GM18517 (cell line): ENCODE results near the gene SNAPC4.

Source experiments
- ATAC-seq: cut with Tn5 transposase; IDR thresholded peaks from one replicate; pipeline ENCODE4 v1.9.1; 2021; ENCODE audit warnings: mild to moderate bottlenecking, moderate library complexity; ENCODE audit not compliant: unreplicated experiment

The SNAPC4 gene

DNA sequence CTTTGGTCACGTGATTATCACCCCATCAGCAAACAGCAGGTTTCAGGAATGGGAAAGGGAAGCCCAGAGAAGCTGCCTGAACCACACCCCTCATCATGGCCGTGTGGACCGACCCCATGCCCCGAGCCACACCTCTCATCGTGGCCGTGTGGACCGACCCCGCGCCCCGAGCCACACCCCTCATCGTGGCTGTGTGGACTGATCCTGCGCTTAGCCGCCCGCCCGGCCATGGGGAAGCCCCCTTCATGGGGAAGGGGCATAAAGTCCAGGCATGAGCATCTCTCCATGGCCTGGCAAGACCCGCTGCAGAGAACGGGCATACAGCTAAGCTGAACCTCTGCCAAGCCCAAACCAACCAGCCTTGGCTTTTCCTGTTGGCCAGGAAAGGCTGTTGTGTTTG, 6.4 kb downstream of the SNAPC4 start:
- no peak for ATAC-seq

DNA sequence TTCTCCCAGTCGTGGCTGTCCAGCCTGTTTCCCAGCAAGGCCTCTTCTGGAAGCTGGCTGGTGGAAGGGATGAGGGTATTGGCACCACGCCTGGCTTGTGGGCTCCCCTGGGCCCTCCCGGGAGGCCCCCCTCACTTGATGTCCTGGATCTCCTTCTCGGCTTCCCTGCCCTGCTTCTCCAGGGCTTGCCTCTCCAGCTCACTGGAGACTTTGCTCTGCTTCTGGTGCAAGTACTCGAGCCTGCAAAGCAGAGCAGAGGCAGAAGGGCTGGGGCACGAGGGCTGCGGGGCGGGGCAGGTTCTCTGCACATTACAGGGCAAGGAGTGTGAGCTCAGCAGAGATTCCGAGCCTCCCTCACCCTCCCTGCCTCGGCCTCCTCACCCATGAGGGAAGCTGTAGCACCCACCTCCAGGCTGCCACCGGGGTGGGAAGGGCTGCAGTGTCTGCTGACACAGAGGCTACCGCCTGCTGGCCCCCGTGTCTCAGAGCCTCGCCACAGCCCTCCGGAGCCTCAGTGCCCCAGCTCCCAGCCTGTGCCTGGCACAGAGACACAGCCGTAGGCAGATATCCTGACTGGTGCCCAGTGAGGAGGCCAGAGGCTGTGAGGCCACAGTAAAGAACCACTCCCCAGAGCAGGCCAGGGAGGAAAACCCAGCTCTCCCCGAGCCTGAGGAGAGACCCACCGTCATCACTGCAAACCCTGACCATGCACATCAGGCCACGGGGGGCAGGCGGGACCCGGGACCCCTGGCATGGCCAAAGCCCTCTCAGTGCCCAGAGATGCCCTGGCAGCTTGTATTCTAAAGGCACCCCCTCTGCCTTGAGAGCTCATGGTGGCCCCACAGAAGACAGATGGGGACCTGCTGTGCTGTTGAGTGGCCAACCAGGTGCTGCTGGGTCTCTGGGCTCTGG, 7.2 kb downstream of the SNAPC4 start:
- no peak for ATAC-seq

GRCh38 chr9:136391737-136392537, 8.0 kb downstream of the SNAPC4 start:
- ATAC-seq = no peak

DNA sequence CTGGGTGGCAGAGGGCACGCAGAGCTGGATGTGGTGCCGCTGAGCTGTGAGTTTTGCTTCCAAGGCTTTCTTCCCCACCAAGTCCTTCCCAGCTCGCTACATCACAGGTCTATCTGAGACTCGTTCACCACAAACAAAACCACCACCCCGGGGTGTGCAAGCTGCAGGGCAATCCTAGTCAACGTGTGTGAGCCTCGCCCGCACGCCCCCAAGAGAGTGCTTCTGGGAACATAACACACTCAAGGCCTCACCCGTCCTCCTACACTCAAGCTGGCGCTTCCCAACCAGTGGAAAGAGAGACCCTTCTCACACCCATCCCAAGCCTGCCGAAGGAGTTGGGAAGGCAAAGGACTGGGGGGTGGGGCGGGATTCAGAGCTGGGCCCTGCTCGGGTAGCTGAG, 10.6 kb downstream of the SNAPC4 start:
- no peak for ATAC-seq

GRCh38 chr9:136387217-136387616, 12.8 kb downstream of the SNAPC4 start:
- ATAC-seq = no peak

DNA sequence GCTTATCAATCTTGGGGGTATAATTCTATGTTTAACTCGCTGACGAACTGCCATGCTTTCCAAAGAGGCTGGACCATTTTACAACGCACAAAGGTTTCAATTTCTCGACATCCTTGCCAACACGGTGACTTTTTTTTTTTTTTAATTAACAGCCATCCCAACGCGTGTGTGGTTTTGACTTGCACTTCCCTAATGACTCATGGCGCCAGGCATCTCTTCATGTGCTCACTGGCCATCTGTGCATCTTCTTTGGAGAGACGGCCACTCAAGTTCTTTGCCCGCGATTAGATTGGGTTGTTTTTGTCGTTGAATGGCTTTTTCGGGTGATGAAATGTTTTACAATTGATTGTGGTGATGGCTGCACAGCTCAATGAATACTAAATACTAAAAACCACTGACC, 14.0 kb downstream of the SNAPC4 start:
- no peak for ATAC-seq

DNA sequence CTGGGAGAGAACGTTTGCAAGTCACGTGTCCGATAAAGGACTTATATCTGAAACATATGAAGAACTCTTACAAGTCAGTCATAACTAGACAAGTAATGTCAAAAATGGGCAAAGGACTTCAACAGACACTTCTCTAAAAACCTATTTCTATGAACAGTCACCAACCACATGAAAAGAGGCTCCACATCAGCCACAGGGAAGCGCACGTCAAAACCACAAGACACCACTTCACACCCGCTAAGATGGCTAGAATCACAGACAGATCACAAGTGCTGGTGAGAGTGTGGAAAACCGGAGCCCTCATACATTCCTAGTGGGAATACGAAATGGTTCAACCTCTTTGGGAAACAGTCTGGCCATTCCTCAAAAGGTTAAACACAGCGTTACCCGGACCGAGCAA, 15.0 kb downstream of the SNAPC4 start:
- ATAC-seq = no peak

- no peak for ATAC-seq
Measured at GRCh38 chr9:136383436-136383835, 16.5 kb downstream of the SNAPC4 start.

- ATAC-seq = no peak
Measured at GRCh38 chr9:136381966-136382513, 17.9 kb downstream of the SNAPC4 start.

- ATAC-seq = no peak
Measured at GRCh38 chr9:136381311-136381710, 18.7 kb downstream of the SNAPC4 start.

DNA sequence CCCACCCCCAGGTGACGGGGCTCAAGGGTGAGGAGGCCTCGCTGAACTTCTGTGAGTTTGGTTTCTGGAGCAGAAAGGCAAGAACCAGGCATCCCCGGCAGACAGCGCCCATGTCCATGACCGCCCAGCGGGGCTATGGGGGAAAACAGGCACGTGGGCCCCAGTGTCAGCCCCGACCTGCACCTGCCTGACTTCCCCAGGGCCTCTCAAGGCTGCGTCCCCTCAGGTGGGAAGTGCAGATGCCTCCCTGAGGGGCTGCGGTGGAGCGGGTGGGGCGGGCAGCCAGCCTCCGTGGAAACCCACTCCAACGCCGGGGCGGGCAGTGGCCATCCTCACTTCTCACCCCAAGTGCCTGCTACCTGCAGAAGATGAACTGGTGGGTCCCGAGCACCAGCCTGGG, 19.6 kb downstream of the SNAPC4 start:
- no peak for ATAC-seq

GRCh38 chr9:136379891-136380290, 20.1 kb downstream of the SNAPC4 start:
- ATAC-seq = no peak

DNA sequence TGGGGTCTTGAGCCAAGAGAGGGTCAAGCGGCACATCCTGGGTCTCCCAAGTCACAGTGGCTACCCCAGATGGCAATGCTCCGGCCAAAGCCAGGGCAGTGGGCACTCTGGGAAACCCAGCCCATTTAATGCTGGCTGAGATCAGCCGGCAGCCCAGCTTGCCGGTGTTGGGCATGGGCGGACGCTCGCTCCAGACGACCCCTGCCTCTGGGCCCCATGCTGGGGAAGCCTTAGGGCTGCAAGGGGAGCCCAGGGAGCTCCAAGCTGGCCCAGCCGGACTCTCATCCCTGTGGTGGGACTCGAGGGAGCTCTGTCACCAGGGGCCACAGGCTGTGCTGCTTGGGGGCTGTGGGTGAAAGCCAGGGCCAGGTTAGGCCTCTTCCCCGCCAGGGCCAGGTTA, 20.6 kb downstream of the SNAPC4 start:
- ATAC-seq = no peak

DNA sequence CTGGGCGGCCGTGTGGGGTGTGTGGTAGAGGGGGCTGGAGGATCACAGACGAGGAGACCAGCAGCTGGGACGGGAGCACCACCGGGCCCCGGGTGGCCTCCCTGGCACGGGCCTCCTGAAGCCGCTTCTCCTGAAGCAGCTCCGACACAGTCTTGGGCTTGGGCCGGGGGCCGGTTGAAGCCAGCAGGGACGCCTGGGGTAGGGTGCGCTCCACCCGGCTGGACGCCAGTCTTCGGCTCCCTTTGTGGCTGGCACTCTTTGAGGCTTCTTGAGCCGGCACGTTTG, 21.0 kb downstream of the SNAPC4 start:
- no peak for ATAC-seq

- ATAC-seq = no peak
Measured at GRCh38 chr9:136378170-136379002, 21.6 kb downstream of the SNAPC4 start.

- no peak for ATAC-seq
Measured at GRCh38 chr9:136377341-136378169, 22.4 kb downstream of the SNAPC4 start.

DNA sequence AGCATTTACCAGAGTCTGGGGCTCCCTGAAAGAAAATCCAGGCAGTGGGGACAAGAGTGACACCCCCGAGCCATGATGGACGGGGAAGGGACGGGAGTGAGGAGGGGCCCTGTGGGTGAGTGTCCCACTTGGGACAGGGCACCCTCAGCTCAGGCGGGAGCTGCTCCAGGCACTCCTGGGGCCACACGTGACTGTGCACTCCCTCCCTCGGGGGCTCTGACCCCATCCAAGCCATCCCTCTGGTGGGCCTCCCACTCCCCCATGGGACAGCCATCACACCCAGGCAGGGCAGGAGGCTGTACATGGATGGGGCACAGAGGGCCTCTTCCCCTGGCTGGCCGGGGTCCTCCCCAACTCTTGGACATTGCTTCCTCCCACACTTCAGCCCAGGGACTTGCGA, 23.5 kb downstream of the SNAPC4 start:
- no peak for ATAC-seq

GRCh38 chr9:136375096-136375495, 24.9 kb downstream of the SNAPC4 start:
- no peak for ATAC-seq

GRCh38 chr9:136374183-136374575, 25.8 kb downstream of the SNAPC4 start:
- no peak for ATAC-seq
